ENCODE measurements around the gene CSF1R. TPM values are rescaled to one million over a fixed set of nuclear protein-coding genes. Genes with fewer than 3 reads are reported as not detected.

Gene CSF1R
- total and polyA plus RNA-seq, 8 donors = 3.0 to 235 (median 25.2) TPM

GRCh38 chr5:150054569-150054968 lies 31.8 kb downstream of the CSF1R start:
- H3K27me3 ChIP-seq = no peaks in the 10 kb centered on the region
- H3K9me3 ChIP-seq = no peaks in the 10 kb centered on the region
- WGBS, 5 donors = 88 to 95% (median 91%) methylated on average over 2 of the region's 2 CpGs
- no peak for TF ChIP-seq POLR2AphosphoS5 (IDR thresholded peaks at IDR 0.05)
- TF ChIP-seq CTCF (IDR thresholded peaks at IDR 0.05) = no peak
- no peak for TF ChIP-seq POLR2A (IDR thresholded peaks at IDR 0.05)
- TF ChIP-seq EP300 (IDR thresholded peaks at IDR 0.05) = no peak
- intact Hi-C loops (cut with DNase I; ENCODE audit: low total_unique reads) = no loop called here
- H3K4me1 ChIP-seq = peaks cover 0 to 4% (median 0%) of the 10 kb centered on the region in 4 donors
- no peak overlapping the region for H3K4me3 ChIP-seq
- no peak overlapping the region for H3K27ac ChIP-seq
- peaks cover 51 to 69% (median 67%) of the 10 kb centered on the region in 4 donors for H3K36me3 ChIP-seq
- no peak for DNase-seq

- H3K27me3 ChIP-seq = no peaks in the 10 kb centered on the region
- H3K27ac ChIP-seq = no peak overlapping the region
- no peaks in the 10 kb centered on the region for H3K9me3 ChIP-seq
- no peak for TF ChIP-seq CTCF (IDR thresholded peaks at IDR 0.05)
- peaks cover 58 to 77% (median 75%) of the 10 kb centered on the region in 4 donors for H3K36me3 ChIP-seq
- WGBS, 5 donors = 82 to 95% (median 91%) methylated on average over 11 to 14 of the region's 14 CpGs
- H3K4me1 ChIP-seq = peaks cover 0 to 4% (median 0%) of the 10 kb centered on the region in 4 donors
- no peak for DNase-seq
- H3K4me3 ChIP-seq = no peak overlapping the region
- intact Hi-C loops (cut with DNase I; ENCODE audit: low total_unique reads) = no loop called here
Measured at GRCh38 chr5:150053713-150054392, 32.5 kb downstream of the CSF1R start.

- H3K27ac ChIP-seq = no peak overlapping the region
- peaks cover 0 to 4% (median 0%) of the 10 kb centered on the region in 4 donors for H3K4me1 ChIP-seq
- H3K27me3 ChIP-seq = no peaks in the 10 kb centered on the region
- TF ChIP-seq CTCF (IDR thresholded peaks at IDR 0.05) (no peak), POLR2AphosphoS5 (IDR thresholded peaks at IDR 0.05) (no peak), EP300 (IDR thresholded peaks at IDR 0.05) (no peak), POLR2A (IDR thresholded peaks at IDR 0.05) (no peak)
- DNase-seq = no peak
- peaks cover 65 to 84% (median 82%) of the 10 kb centered on the region in 4 donors for H3K36me3 ChIP-seq
- intact Hi-C loops (cut with DNase I; ENCODE audit: low total_unique reads) = no loop called here
- 81 to 87% (median 83%) methylated on average over 9 of the region's 9 CpGs for WGBS, 5 donors
- H3K9me3 ChIP-seq = no peaks in the 10 kb centered on the region
- H3K4me3 ChIP-seq = no peak overlapping the region
Measured at GRCh38 chr5:150052956-150053712, 33.2 kb downstream of the CSF1R start.

GRCh38 chr5:150052226-150052955 lies 34.0 kb downstream of the CSF1R start:
- H3K4me1 ChIP-seq = peaks cover 0 to 4% (median 0%) of the 10 kb centered on the region in 4 donors
- H3K27ac ChIP-seq = no peak overlapping the region
- WGBS, 5 donors = 64 to 99% (median 71%) methylated on average over 5 to 6 of the region's 6 CpGs
- no peaks in the 10 kb centered on the region for H3K9me3 ChIP-seq
- DNase-seq = no peak
- H3K4me3 ChIP-seq = no peak overlapping the region
- H3K27me3 ChIP-seq = no peaks in the 10 kb centered on the region
- TF ChIP-seq POLR2AphosphoS5 (IDR thresholded peaks at IDR 0.05) = no peak
- TF ChIP-seq POLR2A (IDR thresholded peaks at IDR 0.05) = no peak
- no peak for TF ChIP-seq CTCF (IDR thresholded peaks at IDR 0.05)
- no peak for TF ChIP-seq EP300 (IDR thresholded peaks at IDR 0.05)
- H3K36me3 ChIP-seq = peaks cover 72 to 91% (median 89%) of the 10 kb centered on the region in 4 donors
- intact Hi-C loops (cut with DNase I; ENCODE audit: low total_unique reads) = no loop called here

Measured in stomach (tissue), 9 donors.